GM12874 (cell line): ENCODE data around the gene NHLRC2.

ENCODE experiments used
- TF ChIP-seq, protein P1 (sequence below): IDR thresholded peaks from 2 replicates; pipeline ENCODE4 v1.5.1; 2011; ENCODE audit warnings: low read depth, mild to moderate bottlenecking, control low read depth, low read length, moderate library complexity; ENCODE audit not compliant: insufficient read depth

Gene NHLRC2

GRCh38 chr10:113922787-113923570 lies 68.5 kb downstream of the NHLRC2 start:
- TF ChIP-seq, protein P1, sequence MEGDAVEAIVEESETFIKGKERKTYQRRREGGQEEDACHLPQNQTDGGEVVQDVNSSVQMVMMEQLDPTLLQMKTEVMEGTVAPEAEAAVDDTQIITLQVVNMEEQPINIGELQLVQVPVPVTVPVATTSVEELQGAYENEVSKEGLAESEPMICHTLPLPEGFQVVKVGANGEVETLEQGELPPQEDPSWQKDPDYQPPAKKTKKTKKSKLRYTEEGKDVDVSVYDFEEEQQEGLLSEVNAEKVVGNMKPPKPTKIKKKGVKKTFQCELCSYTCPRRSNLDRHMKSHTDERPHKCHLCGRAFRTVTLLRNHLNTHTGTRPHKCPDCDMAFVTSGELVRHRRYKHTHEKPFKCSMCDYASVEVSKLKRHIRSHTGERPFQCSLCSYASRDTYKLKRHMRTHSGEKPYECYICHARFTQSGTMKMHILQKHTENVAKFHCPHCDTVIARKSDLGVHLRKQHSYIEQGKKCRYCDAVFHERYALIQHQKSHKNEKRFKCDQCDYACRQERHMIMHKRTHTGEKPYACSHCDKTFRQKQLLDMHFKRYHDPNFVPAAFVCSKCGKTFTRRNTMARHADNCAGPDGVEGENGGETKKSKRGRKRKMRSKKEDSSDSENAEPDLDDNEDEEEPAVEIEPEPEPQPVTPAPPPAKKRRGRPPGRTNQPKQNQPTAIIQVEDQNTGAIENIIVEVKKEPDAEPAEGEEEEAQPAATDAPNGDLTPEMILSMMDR = 0 out of 2 replicates have a peak, but pooled peaks have one; percentile 13

GRCh38 chr10:113924186-113924585 lies 69.7 kb downstream of the NHLRC2 start:
- TF ChIP-seq, protein P1 = no peak

DNA sequence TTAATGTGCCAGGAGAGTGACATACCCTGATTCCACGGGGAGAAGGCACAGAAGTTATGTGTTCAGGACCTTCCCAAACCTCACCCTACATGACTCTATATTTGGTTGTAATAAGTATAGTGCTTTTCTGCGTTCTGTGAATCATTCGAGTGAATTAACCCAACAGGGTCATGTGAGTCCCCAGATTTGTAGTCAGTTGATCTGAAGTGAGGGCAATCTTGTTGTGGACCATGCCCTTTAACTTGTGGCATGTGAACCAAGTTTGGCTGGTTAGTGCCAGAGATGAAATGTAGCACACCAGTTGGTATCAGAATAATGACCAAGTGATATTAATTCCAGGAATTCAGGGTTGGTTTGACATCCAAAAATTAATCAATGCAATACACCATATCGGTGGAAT lies 70.2 kb downstream of the NHLRC2 start:
- TF ChIP-seq, protein P1 = no peak

DNA sequence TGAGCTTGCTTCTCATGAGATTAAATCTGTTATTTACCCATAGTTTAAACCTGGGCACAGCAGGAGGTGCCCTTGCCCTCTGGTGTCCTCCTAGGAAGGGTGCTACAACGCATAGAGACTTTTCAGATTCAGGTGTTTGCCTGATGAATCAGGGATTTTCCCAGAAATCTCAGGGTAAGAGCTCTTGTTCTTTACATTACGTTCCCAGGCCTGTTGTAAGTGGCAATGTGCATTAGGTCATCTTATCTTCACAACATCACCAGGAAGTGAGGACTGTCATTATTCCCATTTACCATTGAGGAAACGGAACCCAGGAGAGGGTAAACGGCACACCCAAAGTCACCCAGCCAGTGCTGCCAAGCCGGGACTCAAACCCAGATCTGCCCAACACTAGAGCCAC lies 73.0 kb downstream of the NHLRC2 start:
- TF ChIP-seq, protein P1 = no peak

GRCh38 chr10:113928830-113929229 lies 74.4 kb downstream of the NHLRC2 start:
- TF ChIP-seq, protein P1 = no peak

DNA sequence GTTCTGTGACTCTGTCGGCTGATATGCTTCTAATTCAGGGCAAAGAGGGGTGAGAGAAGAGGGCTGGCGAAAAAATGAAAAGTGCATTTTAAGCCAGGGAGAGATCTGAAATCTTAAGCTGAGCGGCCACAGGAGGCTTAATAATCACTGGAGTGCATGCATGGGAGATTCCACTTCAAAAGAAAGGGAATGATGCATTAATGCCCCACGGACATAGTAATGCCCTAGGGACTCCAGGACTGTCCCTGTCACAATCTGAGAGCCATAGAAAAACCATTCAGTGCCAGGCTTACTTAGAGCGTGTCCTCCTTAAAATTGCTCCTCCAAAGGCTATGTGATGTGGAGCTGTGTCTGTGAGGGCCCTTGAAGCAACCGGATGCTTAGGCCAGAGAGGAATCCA lies 75.1 kb downstream of the NHLRC2 start:
- TF ChIP-seq, protein P1 = no peak

DNA sequence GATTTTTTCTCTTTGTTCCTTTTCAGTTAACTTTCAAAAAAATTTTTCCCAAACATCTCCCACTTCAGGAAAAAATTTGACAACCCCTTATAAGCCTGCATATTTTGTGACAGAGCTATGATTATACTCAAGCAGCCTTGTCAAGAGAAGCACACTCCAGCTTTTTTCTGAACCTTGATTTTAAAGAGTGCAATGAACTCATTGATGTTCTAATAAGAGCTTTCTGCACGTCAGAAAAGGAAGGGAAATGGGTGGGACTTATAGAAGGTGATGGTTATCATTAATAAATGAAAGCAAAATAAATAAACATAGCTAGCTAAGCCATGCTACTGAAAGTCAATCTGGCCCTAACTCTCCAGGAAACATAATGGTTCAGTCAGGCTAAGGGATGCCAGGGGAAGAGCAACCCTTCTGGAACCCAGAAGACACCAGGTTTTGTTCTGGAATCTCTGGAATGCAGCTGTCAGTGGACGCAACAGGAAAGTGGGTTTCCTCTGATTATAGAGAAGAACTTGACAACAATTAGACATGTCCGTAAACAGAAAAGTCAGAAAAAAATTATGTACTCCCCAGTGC lies 76.1 kb downstream of the NHLRC2 start:
- TF ChIP-seq, protein P1 = no peak
